AG09309 (cell line): ENCODE results near the gene OTOF.

Experiments used
- DNase-seq: peaks from one replicate; pipeline ENCODE4 v3.0.0-alpha.2; 2010; ENCODE audit warnings: low read depth
- H3K4me3 ChIP-seq: 2 replicates; pipeline ENCODE4 v1.5.1; 2011; ENCODE audit warnings: mild to moderate bottlenecking, low read depth, low read length, moderate library complexity; ENCODE audit not compliant: control insufficient read depth
- TF ChIP-seq, protein P1 (sequence below): IDR thresholded peaks from 2 replicates; pipeline ENCODE4 v1.5.1; 2011; ENCODE audit warnings: mild to moderate bottlenecking, low read depth, low read length, inconsistent platforms; ENCODE audit not compliant: insufficient read depth, control insufficient read depth; ENCODE audit errors: missing control alignments

Gene OTOF

DNA sequence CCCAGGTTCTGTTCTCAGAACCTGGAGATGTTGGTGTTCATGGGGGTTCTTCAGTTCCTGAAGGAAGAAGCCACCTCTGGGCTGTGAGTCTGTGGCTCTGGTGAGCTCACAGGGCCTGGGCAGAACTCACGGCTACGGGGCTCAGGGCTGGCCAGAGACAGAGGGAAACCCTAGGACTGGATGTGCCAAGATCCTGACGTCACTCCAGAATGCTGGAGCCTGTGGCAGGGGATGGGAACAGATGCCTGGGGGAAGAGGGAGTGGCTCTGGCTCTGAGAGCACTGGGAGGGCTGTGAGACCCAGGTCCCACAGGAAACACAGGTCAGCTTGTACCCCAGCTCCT is at the start of gene OTOF:
OTOF (minus strand) TSS at position 214 of the 343 bp plus-strand sequence.
- H3K4me3 ChIP-seq: no peak within 1 kb of the TSS
- TF ChIP-seq, protein P1, sequence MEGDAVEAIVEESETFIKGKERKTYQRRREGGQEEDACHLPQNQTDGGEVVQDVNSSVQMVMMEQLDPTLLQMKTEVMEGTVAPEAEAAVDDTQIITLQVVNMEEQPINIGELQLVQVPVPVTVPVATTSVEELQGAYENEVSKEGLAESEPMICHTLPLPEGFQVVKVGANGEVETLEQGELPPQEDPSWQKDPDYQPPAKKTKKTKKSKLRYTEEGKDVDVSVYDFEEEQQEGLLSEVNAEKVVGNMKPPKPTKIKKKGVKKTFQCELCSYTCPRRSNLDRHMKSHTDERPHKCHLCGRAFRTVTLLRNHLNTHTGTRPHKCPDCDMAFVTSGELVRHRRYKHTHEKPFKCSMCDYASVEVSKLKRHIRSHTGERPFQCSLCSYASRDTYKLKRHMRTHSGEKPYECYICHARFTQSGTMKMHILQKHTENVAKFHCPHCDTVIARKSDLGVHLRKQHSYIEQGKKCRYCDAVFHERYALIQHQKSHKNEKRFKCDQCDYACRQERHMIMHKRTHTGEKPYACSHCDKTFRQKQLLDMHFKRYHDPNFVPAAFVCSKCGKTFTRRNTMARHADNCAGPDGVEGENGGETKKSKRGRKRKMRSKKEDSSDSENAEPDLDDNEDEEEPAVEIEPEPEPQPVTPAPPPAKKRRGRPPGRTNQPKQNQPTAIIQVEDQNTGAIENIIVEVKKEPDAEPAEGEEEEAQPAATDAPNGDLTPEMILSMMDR: no peak
- peak; percentile 8 for DNase-seq

DNA sequence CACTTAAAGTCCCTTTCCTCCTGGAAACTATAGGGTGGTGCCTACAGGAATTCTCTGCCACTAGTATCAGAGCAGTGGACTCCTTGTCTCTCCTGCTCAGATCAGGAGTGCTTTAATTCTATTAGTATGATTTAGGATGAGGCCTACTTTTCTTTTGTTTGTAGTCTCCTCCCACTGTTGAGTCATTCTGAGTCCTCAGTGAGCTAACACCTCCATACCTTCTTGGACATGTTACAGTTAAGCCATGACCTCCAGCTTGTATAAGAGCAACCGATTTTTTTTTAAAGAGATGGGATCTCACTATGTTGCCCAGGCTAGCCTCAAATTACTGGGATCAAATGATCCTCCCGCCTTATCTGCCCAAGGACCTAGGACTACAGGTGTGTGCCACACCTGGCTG is 48.7 kb upstream of the OTOF start:
- no peak for DNase-seq
- TF ChIP-seq, protein P1: no peak
- no peak overlapping the region for H3K4me3 ChIP-seq

DNA sequence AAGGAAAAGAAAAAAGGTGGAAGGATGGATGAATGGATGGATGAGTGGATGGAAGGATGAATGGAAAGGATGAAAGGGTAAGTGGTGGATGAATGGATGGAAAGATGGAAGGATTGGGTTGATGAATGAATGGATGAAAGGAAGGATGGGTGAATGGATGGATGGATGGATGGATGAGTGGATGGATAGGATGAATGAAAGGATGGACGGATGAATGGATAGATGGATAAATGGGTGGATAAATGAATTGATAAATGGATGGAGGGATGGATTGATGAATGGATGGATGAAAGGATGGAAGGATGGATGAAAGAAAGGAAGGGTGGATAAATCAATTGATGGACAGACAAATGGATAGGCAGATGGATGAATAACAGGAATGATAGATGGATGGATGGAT is 48.2 kb upstream of the OTOF start:
- TF ChIP-seq, protein P1: no peak

DNA sequence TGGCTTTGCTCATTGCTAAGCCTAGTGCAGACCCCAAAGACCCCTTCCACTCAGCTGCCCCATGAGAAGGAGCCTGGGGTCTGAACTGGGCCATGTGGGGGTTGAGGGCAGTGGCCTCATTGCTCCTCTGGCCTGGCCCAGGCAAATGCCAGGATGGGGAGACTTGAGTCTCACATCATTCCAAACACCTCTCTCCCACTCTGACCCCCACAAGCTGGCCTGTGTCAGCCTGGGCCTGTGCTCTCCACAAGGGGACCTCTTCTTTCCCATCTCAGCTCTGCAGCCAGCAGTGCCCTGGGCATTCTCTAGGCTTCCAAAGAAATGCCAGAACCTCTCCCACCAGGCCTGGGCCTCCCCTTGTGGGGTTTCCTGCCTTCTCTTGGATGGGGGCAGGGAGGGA is 45.8 kb upstream of the OTOF start:
- DNase-seq: no peak
- H3K4me3 ChIP-seq: no peak overlapping the region

More for the DNA sequence above, 48.2 kb upstream of the OTOF start:
- no peak overlapping the region for H3K4me3 ChIP-seq
- DNase-seq: no peak

DNA sequence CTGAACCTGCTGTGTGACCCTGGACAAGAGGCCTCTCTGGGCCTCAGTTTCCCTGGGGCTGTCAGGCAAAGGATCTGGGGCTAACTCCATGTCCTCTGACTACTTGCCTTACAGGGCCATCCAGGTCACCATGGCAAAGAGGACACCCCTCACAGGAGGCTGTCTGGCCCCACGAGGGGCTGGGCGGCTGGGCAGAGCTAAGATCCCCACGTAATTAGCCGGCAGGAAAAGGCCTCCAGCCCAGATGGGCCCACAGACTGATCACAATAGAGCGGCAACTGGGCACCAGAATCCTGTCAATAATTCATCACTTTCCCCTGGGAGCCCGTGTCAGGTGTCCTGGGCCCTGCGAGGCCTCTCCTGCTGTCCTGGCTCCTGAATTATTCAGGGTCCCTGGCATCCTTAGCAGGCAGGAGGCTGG is 44.8 kb upstream of the OTOF start:
- no peak for DNase-seq
- H3K4me3 ChIP-seq: no peak overlapping the region
- TF ChIP-seq, protein P1: no peak

More for the DNA sequence above, 45.8 kb upstream of the OTOF start:
- TF ChIP-seq, protein P1: no peak

DNA sequence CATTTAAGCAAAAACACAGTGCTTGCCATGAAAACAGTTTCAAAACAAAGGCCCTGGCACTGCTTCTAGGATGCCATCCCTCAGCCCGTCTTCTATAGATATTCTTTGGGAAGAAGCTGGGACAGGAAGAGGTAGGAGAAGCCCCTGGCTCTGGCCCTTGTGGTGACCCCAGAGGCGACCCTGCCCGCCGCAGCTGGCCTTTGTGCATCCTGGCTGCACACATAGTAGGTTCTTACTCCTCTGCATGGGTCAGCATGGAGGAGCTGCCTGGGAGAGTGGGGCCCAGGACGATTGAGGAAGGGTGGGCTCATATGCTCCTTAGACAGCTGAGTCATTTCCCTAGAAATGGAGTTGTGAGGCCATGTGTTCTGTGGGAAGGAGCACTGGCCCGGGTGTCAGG is 44.4 kb upstream of the OTOF start:
- no peak overlapping the region for H3K4me3 ChIP-seq
- TF ChIP-seq, protein P1: no peak
- no peak for DNase-seq

DNA sequence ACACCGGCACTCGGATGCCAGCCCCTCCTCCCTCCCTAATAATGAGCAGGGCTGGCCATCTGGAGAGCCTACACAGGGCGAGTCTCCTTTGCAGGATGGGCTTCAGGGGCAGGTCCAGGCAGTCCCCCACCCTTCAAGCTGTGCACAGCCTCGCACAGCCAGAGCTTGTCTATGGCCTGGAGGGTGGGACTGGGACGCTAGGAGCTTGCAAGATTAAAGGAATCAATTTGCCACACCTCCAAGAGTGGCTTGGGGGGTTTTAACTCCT is 43.9 kb upstream of the OTOF start:
- no peak overlapping the region for H3K4me3 ChIP-seq
- no peak for DNase-seq
- TF ChIP-seq, protein P1: no peak
